Mesendoderm (in vitro differentiated cells): ENCODE measurements around the gene VAMP2.

Source experiments
- DNase-seq: peaks from one replicate; pipeline ENCODE4 v3.0.0; 2013
- H2AK5ac ChIP-seq: 2 replicates; pipeline ENCODE4 v1.6.1; 2013; ENCODE audit warnings: low read length, inconsistent platforms
- H2BK120ac ChIP-seq: 2 replicates; pipeline ENCODE4 v1.6.1; 2013; ENCODE audit warnings: low read depth, mild to moderate bottlenecking, low read length, moderate library complexity, mixed read lengths
- H2BK15ac ChIP-seq: replicated peaks from 2 replicates; pipeline ENCODE4 v1.6.1; 2013; ENCODE audit warnings: low read depth, mild to moderate bottlenecking, moderate library complexity
- H2BK5ac ChIP-seq: 2 replicates; pipeline ENCODE4 v1.6.1; 2013; ENCODE audit warnings: low read length, inconsistent platforms
- H3K18ac ChIP-seq: 2 replicates; pipeline ENCODE4 v1.6.1; 2013; ENCODE audit warnings: mild to moderate bottlenecking, low read length, mixed read lengths
- H3K23ac ChIP-seq: one replicate; pipeline ENCODE4 v1.6.1; 2013; ENCODE audit warnings: low read length
- H3K27ac ChIP-seq: 2 replicates; pipeline ENCODE4 v1.5.1; 2013; ENCODE audit warnings: low read depth, mild to moderate bottlenecking, inconsistent platforms, low read length, moderate library complexity
- H3K27me3 ChIP-seq: 2 replicates; pipeline ENCODE4 v1.6.1; 2013; ENCODE audit warnings: low read length, control low read depth, mild to moderate bottlenecking, inconsistent platforms; ENCODE audit not compliant: insufficient read depth, poor library complexity
- H3K36me3 ChIP-seq: 2 replicates; pipeline ENCODE4 v1.6.1; 2013; ENCODE audit warnings: low read length, inconsistent platforms; ENCODE audit not compliant: control insufficient read depth, insufficient read depth
- H3K4ac ChIP-seq: one replicate; pipeline ENCODE4 v1.6.1; 2013; ENCODE audit warnings: low read depth, mild to moderate bottlenecking, low read length, moderate library complexity
- H3K4me1 ChIP-seq: 2 replicates; pipeline ENCODE4 v1.6.1; 2013; ENCODE audit warnings: low read depth, low read length, inconsistent platforms; ENCODE audit not compliant: control insufficient read depth
- H3K4me2 ChIP-seq: 2 replicates; pipeline ENCODE4 v1.6.1; 2013; ENCODE audit warnings: low read length
- H3K4me3 ChIP-seq: 2 replicates; pipeline ENCODE4 v1.5.1; 2013; ENCODE audit warnings: mild to moderate bottlenecking, low read length
- H3K56ac ChIP-seq: one replicate; pipeline ENCODE4 v1.6.1; 2013; ENCODE audit warnings: low read length
- H3K79me1 ChIP-seq: 2 replicates; pipeline ENCODE4 v1.6.1; 2013; ENCODE audit warnings: low read length, inconsistent platforms
- H3K79me2 ChIP-seq: 2 replicates; pipeline ENCODE4 v1.6.1; 2013; ENCODE audit warnings: mild to moderate bottlenecking, low read length; ENCODE audit not compliant: control insufficient read depth, insufficient read depth
- H3K9ac ChIP-seq: 2 replicates; pipeline ENCODE4 v1.6.1; 2013; ENCODE audit warnings: low read length, inconsistent platforms
- H4K5ac ChIP-seq: one replicate; pipeline ENCODE4 v1.6.1; 2013; ENCODE audit warnings: low read length
- H4K8ac ChIP-seq: one replicate; pipeline ENCODE4 v1.6.1; 2013; ENCODE audit warnings: low read depth, mild to moderate bottlenecking, control low read depth, low read length, moderate library complexity
- WGBS: extraction: QIAGEN DNeasy Blood & Tissue Kit; methylation state at CpG from one replicate; pipeline ENCODE4 v1.1.7; 2013; ENCODE audit warnings: low lambda C conversion rate, missing lambda C conversion rate; ENCODE audit not compliant: insufficient coverage; ENCODE audit errors: extremely low coverage; 5-methylcytosine and 5-hydroxymethylcytosine counted together

The VAMP2 gene

GRCh38 chr17:8138672-8139371, 23.9 kb downstream of the VAMP2 start:
- peaks cover 1% of the 10 kb centered on the region for H3K36me3 ChIP-seq
- H2BK120ac ChIP-seq, result no peak overlapping the region
- WGBS, result no CpG with 5 or more reads among the region's 46 CpGs
- no peak overlapping the region for H3K4ac ChIP-seq
- peaks cover 2% of the 10 kb centered on the region for H3K27me3 ChIP-seq
- no peak overlapping the region for H2AK5ac ChIP-seq
- H3K56ac ChIP-seq, result peak overlapping the region; percentile 88
- no peaks in the 10 kb centered on the region for H3K79me1 ChIP-seq
- no peak overlapping the region for H4K8ac ChIP-seq
- H3K9ac ChIP-seq, result peak overlapping the region; percentile 82
- no peak overlapping the region for H2BK5ac ChIP-seq
- no peak overlapping the region for H4K5ac ChIP-seq
- no peak overlapping the region for H3K23ac ChIP-seq
- H3K4me1 ChIP-seq, result peaks cover 3% of the 10 kb centered on the region
- peak overlapping the region; percentile 81 for H3K4me3 ChIP-seq
- H3K79me2 ChIP-seq, result no peaks in the 10 kb centered on the region
- DNase-seq, result peak; percentile 99
- H3K27ac ChIP-seq, result no peak overlapping the region
- no peak overlapping the region for H2BK15ac ChIP-seq
- H3K4me2 ChIP-seq, result peak overlapping the region; percentile 98
- H3K18ac ChIP-seq, result no peak overlapping the region

- Histone ChIP-seq H3K79me2 (no peaks in the 10 kb centered on the region), H4K5ac (no peak overlapping the region), H3K23ac (no peak overlapping the region), H3K27ac (no peak overlapping the region), H3K4me2 (peak overlapping the region; percentile 12), H3K4me1 (peaks cover 3% of the 10 kb centered on the region), H2BK15ac (no peak overlapping the region), H2AK5ac (no peak overlapping the region), H3K36me3 (peaks cover 1% of the 10 kb centered on the region), H2BK120ac (no peak overlapping the region), H3K9ac (peak overlapping the region; percentile 35), H2BK5ac (no peak overlapping the region), H3K18ac (no peak overlapping the region), H3K4me3 (peak overlapping the region; percentile 1), H4K8ac (no peak overlapping the region), H3K56ac (peak overlapping the region; percentile 3), H3K27me3 (peaks cover 2% of the 10 kb centered on the region), H3K79me1 (no peaks in the 10 kb centered on the region), H3K4ac (no peak overlapping the region)
- no peak for DNase-seq
- WGBS, result no CpG with 5 or more reads among the region's 7 CpGs
These were observed 24.4 kb downstream of the VAMP2 start for GRCh38 chr17:8138374-8138671.

GRCh38 chr17:8137645-8138373, 24.9 kb downstream of the VAMP2 start:
- peak overlapping the region; percentile 35 for H3K9ac ChIP-seq
- H3K79me1 ChIP-seq, result no peaks in the 10 kb centered on the region
- peak overlapping the region; percentile 1 for H3K4me3 ChIP-seq
- H2AK5ac ChIP-seq, result no peak overlapping the region
- H3K4ac ChIP-seq, result no peak overlapping the region
- no peak overlapping the region for H2BK5ac ChIP-seq
- H4K8ac ChIP-seq, result no peak overlapping the region
- no peak overlapping the region for H4K5ac ChIP-seq
- H3K27me3 ChIP-seq, result peaks cover 2% of the 10 kb centered on the region
- no peak overlapping the region for H3K18ac ChIP-seq
- H3K4me2 ChIP-seq, result peak overlapping the region; percentile 36
- H2BK15ac ChIP-seq, result no peak overlapping the region
- no peak for DNase-seq
- peaks cover under 1% of the 10 kb centered on the region for H3K36me3 ChIP-seq
- no peak overlapping the region for H2BK120ac ChIP-seq
- H3K79me2 ChIP-seq, result no peaks in the 10 kb centered on the region
- H3K27ac ChIP-seq, result no peak overlapping the region
- H3K23ac ChIP-seq, result no peak overlapping the region
- H3K4me1 ChIP-seq, result peaks cover 3% of the 10 kb centered on the region
- peak overlapping the region; percentile 3 for H3K56ac ChIP-seq
- no CpG with 5 or more reads among the region's 21 CpGs for WGBS

GRCh38 chr17:8133941-8134340, 28.8 kb downstream of the VAMP2 start:
- Histone ChIP-seq H4K8ac (no peak overlapping the region), H2BK5ac (no peak overlapping the region), H2AK5ac (no peak overlapping the region), H3K4me3 (no peak overlapping the region), H3K79me1 (no peaks in the 10 kb centered on the region), H3K4me2 (no peak overlapping the region), H3K36me3 (no peaks in the 10 kb centered on the region), H3K23ac (no peak overlapping the region), H3K27me3 (peaks cover 2% of the 10 kb centered on the region), H3K27ac (no peak overlapping the region), H3K9ac (no peak overlapping the region), H3K18ac (no peak overlapping the region), H2BK120ac (no peak overlapping the region), H3K79me2 (no peaks in the 10 kb centered on the region), H3K4me1 (peaks cover 3% of the 10 kb centered on the region), H3K4ac (no peak overlapping the region), H4K5ac (no peak overlapping the region), H2BK15ac (no peak overlapping the region), H3K56ac (no peak overlapping the region)
- DNase-seq, result no peak
- no CpG with 5 or more reads among the region's 4 CpGs for WGBS

- Histone ChIP-seq H3K4ac (no peak overlapping the region), H3K79me2 (no peaks in the 10 kb centered on the region), H3K23ac (no peak overlapping the region), H2BK120ac (no peak overlapping the region), H3K4me1 (peaks cover 3% of the 10 kb centered on the region), H3K36me3 (no peaks in the 10 kb centered on the region), H3K4me3 (no peak overlapping the region), H3K27me3 (peaks cover 4% of the 10 kb centered on the region), H3K56ac (peak overlapping the region; percentile 25), H3K18ac (no peak overlapping the region), H4K8ac (no peak overlapping the region), H4K5ac (no peak overlapping the region), H2AK5ac (no peak overlapping the region), H3K4me2 (no peak overlapping the region), H3K27ac (no peak overlapping the region), H3K9ac (no peak overlapping the region), H3K79me1 (no peaks in the 10 kb centered on the region), H2BK5ac (no peak overlapping the region), H2BK15ac (no peak overlapping the region)
- peak; percentile 78 for DNase-seq
- no CpG with 5 or more reads among the region's 12 CpGs for WGBS
These were observed 29.3 kb downstream of the VAMP2 start for GRCh38 chr17:8133399-8133798.
